Peyer's patch (tissue), 4 donors: ENCODE data around the gene PRR7.

Experiments
- POLR2A ChIP-seq, 2 donors: fragments of 450-650 bp; IDR thresholded peaks; one replicate each; pipeline ENCODE4 v1.5.1; 2017; ENCODE audit warnings: antibody characterized with exemption in 2 of 2, mild to moderate bottlenecking in 2 of 2, moderate library complexity in 2 of 2
- TF ChIP-seq, protein P1 (sequence below), 6 experiments: fragments of 450-650 bp in 4 of 6; fragments of 200-600 bp in 2 of 6; sonication (generic) in 1 of 6; IDR thresholded peaks; one replicate each; pipeline ENCODE4 v1.5.1; 2017 to 2019; ENCODE audit warnings: antibody characterized with exemption in 6 of 6, mild to moderate bottlenecking in 3 of 6, moderate library complexity in 1 of 6

DNA sequence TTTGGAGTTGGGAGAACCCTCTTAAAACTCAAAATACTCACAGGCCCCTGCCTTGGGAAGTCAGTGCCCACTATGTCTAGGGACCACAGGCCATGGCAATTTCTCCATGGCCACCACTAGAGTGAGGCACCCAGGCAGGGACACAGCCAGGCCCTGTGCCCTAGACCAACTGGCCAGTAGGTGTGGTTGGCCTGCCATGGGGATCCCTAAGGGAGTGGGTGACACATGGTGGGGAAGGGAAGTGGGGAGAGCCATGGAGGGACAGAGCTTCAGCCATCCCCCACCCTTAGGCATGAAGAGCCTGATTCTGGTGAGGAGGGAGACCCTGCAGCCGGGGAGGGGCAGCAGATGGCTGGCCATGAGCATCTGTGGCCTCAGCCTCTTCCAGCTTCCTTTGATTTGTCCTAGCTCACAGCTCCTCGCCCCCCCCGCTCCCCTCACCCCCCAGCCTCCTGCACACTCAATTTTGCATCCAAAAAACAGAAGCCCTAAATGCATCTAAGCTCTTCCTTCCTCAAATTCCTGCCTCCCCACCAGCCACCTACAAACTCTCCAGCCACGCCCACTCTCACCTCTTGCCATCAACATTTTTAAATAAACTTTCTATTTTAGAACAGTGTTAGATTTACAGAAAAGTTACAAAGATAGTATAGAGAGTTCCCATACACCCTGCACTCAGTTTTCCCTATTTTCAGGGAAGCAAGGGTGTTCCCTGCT lies 28.4 kb downstream of the PRR7 start:
- TF ChIP-seq, protein P1, sequence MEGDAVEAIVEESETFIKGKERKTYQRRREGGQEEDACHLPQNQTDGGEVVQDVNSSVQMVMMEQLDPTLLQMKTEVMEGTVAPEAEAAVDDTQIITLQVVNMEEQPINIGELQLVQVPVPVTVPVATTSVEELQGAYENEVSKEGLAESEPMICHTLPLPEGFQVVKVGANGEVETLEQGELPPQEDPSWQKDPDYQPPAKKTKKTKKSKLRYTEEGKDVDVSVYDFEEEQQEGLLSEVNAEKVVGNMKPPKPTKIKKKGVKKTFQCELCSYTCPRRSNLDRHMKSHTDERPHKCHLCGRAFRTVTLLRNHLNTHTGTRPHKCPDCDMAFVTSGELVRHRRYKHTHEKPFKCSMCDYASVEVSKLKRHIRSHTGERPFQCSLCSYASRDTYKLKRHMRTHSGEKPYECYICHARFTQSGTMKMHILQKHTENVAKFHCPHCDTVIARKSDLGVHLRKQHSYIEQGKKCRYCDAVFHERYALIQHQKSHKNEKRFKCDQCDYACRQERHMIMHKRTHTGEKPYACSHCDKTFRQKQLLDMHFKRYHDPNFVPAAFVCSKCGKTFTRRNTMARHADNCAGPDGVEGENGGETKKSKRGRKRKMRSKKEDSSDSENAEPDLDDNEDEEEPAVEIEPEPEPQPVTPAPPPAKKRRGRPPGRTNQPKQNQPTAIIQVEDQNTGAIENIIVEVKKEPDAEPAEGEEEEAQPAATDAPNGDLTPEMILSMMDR (IDR thresholded peaks at IDR 0.05): no peak
- no peak for TF ChIP-seq POLR2A (IDR thresholded peaks at IDR 0.05)
